Neuronal stem cell (in vitro differentiated cells): ENCODE data around the gene CCDC91.

Experiments
- DNase-seq: peaks from one replicate; pipeline ENCODE4 v3.0.0-alpha.2; 2013; ENCODE audit warnings: low spot score
- H2AFZ ChIP-seq: one replicate; pipeline ENCODE4 v1.6.1; 2013; ENCODE audit warnings: mild to moderate bottlenecking, low read length, inconsistent platforms
- H2AK5ac ChIP-seq: 2 replicates; pipeline ENCODE4 v1.6.1; 2013; ENCODE audit warnings: low read depth, mild to moderate bottlenecking, inconsistent platforms, low read length, moderate library complexity, mixed read lengths
- H2BK120ac ChIP-seq: 2 replicates; pipeline ENCODE4 v1.6.1; 2013; ENCODE audit warnings: low read depth, mild to moderate bottlenecking, inconsistent platforms, low read length, moderate library complexity, mixed read lengths
- H2BK12ac ChIP-seq: one replicate; pipeline ENCODE4 v1.6.1; 2013; ENCODE audit warnings: low read length, inconsistent platforms
- H2BK15ac ChIP-seq: 2 replicates; pipeline ENCODE4 v1.6.1; 2013; ENCODE audit warnings: mild to moderate bottlenecking, low read length, inconsistent platforms, mixed read lengths
- H2BK5ac ChIP-seq: one replicate; pipeline ENCODE4 v1.6.1; 2013; ENCODE audit warnings: inconsistent platforms, mild to moderate bottlenecking, low read length, moderate library complexity
- H3K14ac ChIP-seq: one replicate; pipeline ENCODE4 v1.6.1; 2013; ENCODE audit warnings: low read length, inconsistent platforms
- H3K18ac ChIP-seq: 2 replicates; pipeline ENCODE4 v1.6.1; 2013; ENCODE audit warnings: low read length, inconsistent platforms
- H3K23ac ChIP-seq: 2 replicates; pipeline ENCODE4 v1.6.1; 2013; ENCODE audit warnings: low read depth, mild to moderate bottlenecking, mixed read lengths, low read length, inconsistent platforms; ENCODE audit not compliant: poor library complexity
- H3K27ac ChIP-seq: replicated peaks from 3 replicates; pipeline ENCODE4 v1.5.1; 2013; ENCODE audit warnings: low read length, inconsistent platforms
- H3K27me3 ChIP-seq, 3 experiments: 2 replicates each; pipeline ENCODE4 v1.6.1; 2013; ENCODE audit warnings: low read length in 3 of 3, mild to moderate bottlenecking in 2 of 3, inconsistent platforms in 1 of 3, low read depth in 1 of 3, mixed read lengths in 1 of 3, moderate library complexity in 1 of 3; ENCODE audit not compliant: control insufficient read depth in 3 of 3, insufficient read depth in 3 of 3
- H3K36me3 ChIP-seq, 2 donors: replicated peaks in 1 of 2; 2 replicates each; pipeline ENCODE4 v1.6.1; 2013; ENCODE audit warnings: low read length in 2 of 2; ENCODE audit not compliant: control insufficient read depth in 2 of 2, insufficient read depth in 2 of 2
- H3K4ac ChIP-seq: 2 replicates; pipeline ENCODE4 v1.6.1; 2013; ENCODE audit warnings: inconsistent platforms, mild to moderate bottlenecking, low read length, moderate library complexity
- H3K4me1 ChIP-seq, 2 donors: 1 replicate in 1 of 2; 2 replicates in 1 of 2; pipeline ENCODE4 v1.6.1; 2013; ENCODE audit warnings: low read length in 2 of 2, low read depth in 1 of 2; ENCODE audit not compliant: control insufficient read depth in 2 of 2, insufficient read depth in 1 of 2
- H3K4me2 ChIP-seq: one replicate; pipeline ENCODE4 v1.6.1; 2013; ENCODE audit warnings: mild to moderate bottlenecking, low read length, inconsistent platforms; ENCODE audit not compliant: insufficient read depth, poor library complexity, severe bottlenecking
- H3K4me3 ChIP-seq, 2 donors: 2 replicates each; pipeline ENCODE4 v1.5.1; 2013; ENCODE audit warnings: low read length in 2 of 2, mild to moderate bottlenecking in 2 of 2, inconsistent platforms in 1 of 2, moderate library complexity in 1 of 2
- H3K79me1 ChIP-seq: one replicate; pipeline ENCODE4 v1.6.1; 2013; ENCODE audit warnings: low read depth, mild to moderate bottlenecking, inconsistent platforms, low read length, moderate library complexity
- H3K9ac ChIP-seq: one replicate; pipeline ENCODE4 v1.6.1; 2013; ENCODE audit warnings: mild to moderate bottlenecking, low read depth, low read length, inconsistent platforms; ENCODE audit not compliant: poor library complexity
- H3K9me3 ChIP-seq, 2 donors: replicated peaks in 1 of 2; 2 replicates each; pipeline versions ENCODE3 to v1.6.1; 2013; ENCODE audit warnings: low read length in 2 of 2, mild to moderate bottlenecking in 2 of 2, inconsistent platforms in 1 of 2, low read depth in 1 of 2, mixed read lengths in 1 of 2, moderate library complexity in 1 of 2; ENCODE audit not compliant: control insufficient read depth in 2 of 2, insufficient read depth in 1 of 2
- H4K8ac ChIP-seq: one replicate; pipeline ENCODE4 v1.6.1; 2013; ENCODE audit warnings: low read depth, mild to moderate bottlenecking, inconsistent platforms, low read length, moderate library complexity
- H4K91ac ChIP-seq: one replicate; pipeline ENCODE4 v1.6.1; 2013; ENCODE audit warnings: low read length, low read depth, mild to moderate bottlenecking, inconsistent platforms; ENCODE audit not compliant: poor library complexity
- WGBS, 2 donors: extraction: QIAGEN DNeasy Blood & Tissue Kit; methylation state at CpG; one replicate each; pipeline ENCODE4 v1.1.7; 2013; ENCODE audit warnings: missing lambda C conversion rate in 2 of 2, mixed read lengths in 1 of 2; ENCODE audit not compliant: insufficient read length in 2 of 2, insufficient replicate concordance in 1 of 2; ENCODE audit errors: extremely low coverage in 2 of 2; 5-methylcytosine and 5-hydroxymethylcytosine counted together

CCDC91 gene

DNA sequence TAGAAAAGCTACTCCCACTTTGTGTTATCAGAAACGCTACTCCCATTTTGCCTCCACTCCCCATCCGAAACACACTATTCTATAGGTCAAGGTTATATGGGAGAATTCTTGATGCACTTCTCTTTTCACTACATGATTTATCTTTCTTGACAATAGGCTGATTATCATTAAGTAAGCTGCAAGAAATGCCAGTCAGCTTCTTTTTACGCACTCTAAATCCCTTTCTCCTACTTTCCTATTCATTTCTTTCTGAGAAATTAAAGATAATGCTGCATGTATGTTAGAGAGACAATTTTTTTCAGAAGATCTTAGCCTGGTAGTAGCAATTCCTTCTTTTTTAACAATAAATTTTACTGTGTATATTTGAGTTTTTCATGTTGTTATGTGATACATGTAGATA lies 41.0 kb upstream of the CCDC91 start:
- Histone ChIP-seq H3K4me3 (no peak overlapping the region), H3K79me1 (no peaks in the 10 kb centered on the region), H3K23ac (no peak overlapping the region), H3K4me2 (no peak overlapping the region), H2BK12ac (no peak overlapping the region), H3K36me3 (no peaks in the 10 kb centered on the region), H2BK15ac (no peak overlapping the region), H4K8ac (no peak overlapping the region), H3K9ac (no peak overlapping the region), H4K91ac (no peak overlapping the region), H3K4me1 (no peaks in the 10 kb centered on the region), H2AFZ (no peak overlapping the region), H2BK120ac (no peak overlapping the region), H3K4ac (no peak overlapping the region), H2BK5ac (no peak overlapping the region), H3K18ac (no peak overlapping the region), H3K14ac (no peak overlapping the region), H3K27me3 (no peaks in the 10 kb centered on the region), H2AK5ac (no peak overlapping the region), H3K27ac (no peak overlapping the region), H3K9me3 (no peaks in the 10 kb centered on the region)
- no peak for DNase-seq
- WGBS, 2 donors, result no CpG with 5 or more reads among the region's 3 CpGs

DNA sequence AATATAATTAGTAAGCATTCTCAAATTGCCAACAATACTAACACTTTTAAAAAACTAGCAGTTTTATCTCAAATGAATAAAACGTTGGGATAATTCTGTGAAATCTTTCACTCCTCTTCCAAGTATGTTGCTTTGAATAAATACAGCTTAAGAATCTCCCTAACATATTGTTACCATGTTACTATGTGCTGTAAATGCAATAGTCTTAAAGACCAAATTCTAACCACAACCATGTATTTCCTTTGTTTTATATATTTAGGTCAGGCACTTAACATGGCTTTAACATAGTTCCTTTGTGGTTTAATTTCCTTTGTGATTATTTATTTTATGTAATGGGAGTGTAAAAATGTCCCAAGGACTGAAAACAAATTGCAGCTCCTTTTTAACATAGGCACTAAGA lies 33.9 kb upstream of the CCDC91 start:
- Histone ChIP-seq H3K4ac (no peak overlapping the region), H2BK5ac (no peak overlapping the region), H2BK15ac (no peak overlapping the region), H3K4me1 (no peaks in the 10 kb centered on the region), H3K36me3 (no peaks in the 10 kb centered on the region), H2BK12ac (no peak overlapping the region), H2AFZ (no peak overlapping the region), H4K91ac (no peak overlapping the region), H2AK5ac (no peak overlapping the region), H3K4me3 (no peak overlapping the region), H3K27me3 (no peaks in the 10 kb centered on the region), H3K9ac (no peak overlapping the region), H3K18ac (no peak overlapping the region), H3K14ac (no peak overlapping the region), H3K23ac (no peak overlapping the region), H4K8ac (no peak overlapping the region), H3K79me1 (no peaks in the 10 kb centered on the region), H3K9me3 (no peaks in the 10 kb centered on the region), H3K27ac (no peak overlapping the region), H2BK120ac (no peak overlapping the region), H3K4me2 (no peak overlapping the region)
- no peak for DNase-seq
- WGBS, 2 donors, result no CpG with 5 or more reads among the region's 1 CpG

DNA sequence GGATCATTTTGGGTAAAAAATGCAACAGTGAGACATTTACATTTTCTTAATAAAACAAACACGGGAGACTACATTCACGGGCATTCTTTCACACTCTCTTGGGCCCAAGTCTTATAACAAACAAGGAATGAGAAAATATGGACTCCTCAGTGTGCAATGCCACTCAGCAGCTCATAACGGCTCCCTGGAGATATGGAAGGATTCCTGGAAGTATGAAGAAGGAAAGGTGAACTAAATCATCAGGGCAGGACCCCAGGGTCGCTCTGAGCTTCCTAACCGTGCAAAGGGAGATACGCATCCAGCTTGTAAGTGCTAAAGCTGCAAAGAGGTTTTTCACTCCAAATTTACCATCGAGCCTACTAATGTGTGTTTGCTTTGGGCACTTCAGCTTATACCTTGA lies 33.5 kb upstream of the CCDC91 start:
- Histone ChIP-seq H4K8ac (no peak overlapping the region), H3K27ac (no peak overlapping the region), H2AK5ac (no peak overlapping the region), H3K4me1 (no peaks in the 10 kb centered on the region), H3K9me3 (no peaks in the 10 kb centered on the region), H2BK12ac (no peak overlapping the region), H2BK5ac (no peak overlapping the region), H3K36me3 (no peaks in the 10 kb centered on the region), H3K9ac (no peak overlapping the region), H3K23ac (no peak overlapping the region), H3K18ac (no peak overlapping the region), H3K79me1 (no peaks in the 10 kb centered on the region), H2BK120ac (no peak overlapping the region), H3K14ac (no peak overlapping the region), H3K4me2 (no peak overlapping the region), H2BK15ac (no peak overlapping the region), H2AFZ (no peak overlapping the region), H3K4me3 (no peak overlapping the region), H3K4ac (no peak overlapping the region), H3K27me3 (no peaks in the 10 kb centered on the region), H4K91ac (no peak overlapping the region)
- WGBS, 2 donors, result no CpG with 5 or more reads among the region's 7 CpGs
- no peak for DNase-seq

DNA sequence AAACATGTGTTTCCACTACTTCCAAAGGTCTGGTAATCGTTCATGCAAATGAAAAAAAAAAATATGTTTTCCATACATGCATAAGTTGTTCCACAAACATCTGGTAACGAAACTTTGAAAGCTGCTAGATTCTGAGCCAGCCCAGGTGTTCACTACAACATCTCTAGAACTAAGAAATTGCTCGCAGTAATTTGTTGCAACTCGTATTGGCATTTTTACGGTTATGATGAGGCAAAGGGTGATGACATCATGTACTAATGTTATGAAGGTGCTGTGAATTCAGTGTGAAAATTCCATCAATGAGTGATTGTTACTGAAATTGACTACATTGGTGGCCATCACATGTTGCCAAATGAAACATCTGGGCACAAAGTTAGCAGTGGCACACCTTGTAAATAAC lies 31.9 kb upstream of the CCDC91 start:
- H3K18ac ChIP-seq, result no peak overlapping the region
- no peak overlapping the region for H3K4me3 ChIP-seq
- WGBS, 2 donors, result no CpG with 5 or more reads among the region's 5 CpGs
- no peak overlapping the region for H2BK15ac ChIP-seq
- H3K4ac ChIP-seq, result no peak overlapping the region
- H2BK120ac ChIP-seq, result no peak overlapping the region
- H3K9me3 ChIP-seq, result no peaks in the 10 kb centered on the region
- no peak overlapping the region for H3K27ac ChIP-seq
- H3K9ac ChIP-seq, result no peak overlapping the region
- no peaks in the 10 kb centered on the region for H3K36me3 ChIP-seq
- no peaks in the 10 kb centered on the region for H3K27me3 ChIP-seq
- DNase-seq, result no peak
- no peaks in the 10 kb centered on the region for H3K79me1 ChIP-seq
- H3K14ac ChIP-seq, result no peak overlapping the region
- H2AK5ac ChIP-seq, result no peak overlapping the region
- no peak overlapping the region for H2BK12ac ChIP-seq
- H3K23ac ChIP-seq, result no peak overlapping the region
- no peak overlapping the region for H4K91ac ChIP-seq
- H2BK5ac ChIP-seq, result no peak overlapping the region
- H3K4me1 ChIP-seq, result no peaks in the 10 kb centered on the region
- H3K4me2 ChIP-seq, result no peak overlapping the region
- H4K8ac ChIP-seq, result no peak overlapping the region
- H2AFZ ChIP-seq, result no peak overlapping the region
